Tongue (tissue), 2 donors: ENCODE results near the gene NELFB. TPM values are rescaled to one million over a fixed set of nuclear protein-coding genes. Genes with fewer than 3 reads are reported as not detected.

Source experiments
- DNase-seq: peaks from one replicate; pipeline ENCODE4 v3.0.0-alpha.2; 2015
- total RNA-seq: library from RNA; depleted of rRNA; stranded (reverse); fragments of >200 nt; gene quantifications from one replicate; pipeline ENCODE4 v1.2.3, GENCODE V29; 2014

NELFB gene
- total RNA-seq, 1 donor from 2014 or later, result 50.9 TPM

- DNase-seq, result no peak
Measured at GRCh38 chr9:137314561-137315560, 59.7 kb downstream of the NELFB start.

DNA sequence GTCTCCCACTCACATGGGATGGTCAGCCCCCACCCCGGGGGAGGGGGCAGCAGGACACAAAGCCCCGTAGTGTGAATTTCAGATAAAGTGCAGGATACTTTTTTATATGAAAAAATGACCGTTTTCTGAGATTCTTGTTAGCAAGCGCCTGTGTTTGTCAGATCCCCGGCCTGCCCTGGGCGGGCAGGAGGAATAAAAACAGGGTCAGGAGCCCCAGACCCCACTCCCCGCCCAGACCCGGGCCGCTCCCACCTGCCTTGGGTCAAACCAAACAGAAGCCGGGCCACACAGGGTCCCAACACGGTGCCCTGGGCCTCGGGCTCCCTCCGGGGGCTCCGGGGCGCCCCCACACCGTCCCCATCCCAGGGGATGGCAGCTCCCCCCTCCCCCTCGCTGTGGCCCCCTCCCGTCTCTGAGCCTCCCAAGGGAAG is 60.5 kb downstream of the NELFB start:
- DNase-seq, result no peak

DNA sequence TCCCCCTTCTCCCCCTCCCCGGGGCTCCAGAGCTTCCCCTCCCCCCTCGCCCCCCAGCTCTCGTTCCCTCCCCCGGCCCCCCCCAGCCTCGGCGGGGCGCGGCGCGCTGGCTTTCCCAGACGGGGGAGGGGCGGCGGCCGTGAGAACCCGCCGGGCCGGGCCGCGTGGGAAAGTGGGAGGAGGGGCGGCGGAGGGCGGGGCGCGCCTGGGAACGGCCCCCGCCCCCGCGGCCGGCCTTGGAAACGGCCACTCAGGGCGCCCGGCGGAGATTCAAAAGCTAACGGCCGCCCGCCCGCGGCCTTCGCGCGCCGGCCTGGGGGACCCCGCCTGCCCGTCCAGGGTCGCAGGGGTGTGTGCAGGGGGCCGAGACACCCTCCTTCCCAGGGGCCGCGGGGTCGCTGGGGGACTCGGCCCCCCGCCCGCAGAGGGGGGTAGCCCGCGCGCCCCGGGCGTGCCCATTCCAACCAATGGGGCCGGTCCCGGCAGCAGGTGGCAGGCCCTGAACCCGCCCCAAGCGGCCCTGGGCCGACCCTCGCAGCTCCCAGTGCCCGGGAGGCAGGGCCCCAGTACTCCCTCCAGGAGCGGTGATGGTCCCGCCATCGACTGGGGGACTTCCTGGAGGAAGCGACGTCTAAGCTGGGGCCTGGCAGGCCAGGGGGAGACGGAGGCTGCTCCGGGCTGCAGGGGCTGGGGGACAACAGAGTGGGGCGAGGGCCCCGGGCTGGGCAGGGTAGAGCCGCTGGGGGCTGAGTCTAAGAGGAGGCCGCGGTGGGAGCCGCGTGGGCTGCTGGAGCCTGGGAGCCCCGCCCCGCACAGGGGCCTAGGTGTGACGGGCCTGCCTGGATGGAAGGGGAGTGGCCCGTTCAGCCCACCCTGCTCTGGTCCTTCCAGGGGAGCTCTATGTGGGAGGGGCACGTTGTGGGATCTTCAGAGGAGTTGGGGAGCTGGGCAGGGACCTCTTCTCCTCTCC is 61.2 kb downstream of the NELFB start:
- DNase-seq, result peak; percentile 74

- no peak for DNase-seq
Measured at GRCh38 chr9:137317021-137317717, 62.0 kb downstream of the NELFB start.

DNA sequence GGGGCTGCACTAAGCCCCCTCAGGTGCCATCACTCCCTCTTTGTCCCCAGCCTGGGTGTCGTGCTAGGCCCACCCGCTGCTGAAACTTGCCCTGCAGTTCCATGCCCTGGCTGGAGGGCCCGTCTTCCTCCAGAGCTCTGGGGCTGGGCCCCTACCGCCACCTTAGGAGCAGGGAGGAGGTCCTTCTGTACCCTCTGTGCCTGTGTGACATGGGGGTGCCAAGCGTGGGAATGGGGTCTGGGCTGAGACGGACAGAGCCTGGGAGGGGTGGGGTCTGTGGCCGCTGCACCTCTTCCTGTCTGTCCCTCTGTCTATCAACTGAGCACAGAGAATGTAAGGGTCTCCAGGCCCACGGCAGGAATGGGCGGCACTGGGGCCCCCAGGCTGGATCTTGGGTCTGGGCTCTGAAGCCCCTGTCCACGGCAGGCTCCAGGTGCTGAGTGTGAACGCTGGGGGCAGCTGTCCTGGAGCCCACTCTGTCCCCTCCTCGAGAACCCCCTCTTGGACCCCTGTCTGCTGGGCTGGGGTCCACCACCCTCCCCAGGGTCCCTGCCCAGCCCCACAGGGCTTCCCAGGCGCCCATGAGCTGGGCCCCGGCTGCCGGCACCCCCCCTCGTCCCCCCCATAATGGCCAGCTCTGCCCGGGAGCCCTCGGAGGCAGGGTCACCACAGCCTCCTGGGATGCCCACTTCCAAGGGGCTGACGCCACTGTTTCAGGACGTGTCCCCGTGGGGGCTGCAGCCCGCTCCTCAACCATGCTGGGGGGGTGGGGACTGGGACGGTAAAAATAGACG is 62.8 kb downstream of the NELFB start:
- no peak for DNase-seq

DNA sequence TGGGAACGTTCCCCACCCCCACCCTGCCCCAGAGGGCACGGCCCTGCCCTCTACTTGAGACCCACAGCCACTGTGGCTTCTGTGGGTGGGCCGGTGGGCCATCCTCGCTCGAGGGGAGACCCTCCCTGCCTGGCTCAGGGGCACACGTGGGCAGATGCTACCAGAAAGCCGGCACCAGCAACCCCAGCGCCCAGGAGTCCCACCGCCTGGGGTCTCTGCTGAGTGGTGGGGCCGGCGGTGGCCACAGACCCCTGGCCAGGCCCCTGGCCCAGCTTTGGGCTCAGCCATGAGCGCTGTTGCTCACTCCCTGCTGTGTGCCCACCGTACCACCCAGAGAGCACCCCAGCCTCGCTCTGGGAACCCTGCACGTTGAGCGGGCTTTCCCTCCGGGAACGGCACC is 63.5 kb downstream of the NELFB start:
- DNase-seq, result no peak

DNA sequence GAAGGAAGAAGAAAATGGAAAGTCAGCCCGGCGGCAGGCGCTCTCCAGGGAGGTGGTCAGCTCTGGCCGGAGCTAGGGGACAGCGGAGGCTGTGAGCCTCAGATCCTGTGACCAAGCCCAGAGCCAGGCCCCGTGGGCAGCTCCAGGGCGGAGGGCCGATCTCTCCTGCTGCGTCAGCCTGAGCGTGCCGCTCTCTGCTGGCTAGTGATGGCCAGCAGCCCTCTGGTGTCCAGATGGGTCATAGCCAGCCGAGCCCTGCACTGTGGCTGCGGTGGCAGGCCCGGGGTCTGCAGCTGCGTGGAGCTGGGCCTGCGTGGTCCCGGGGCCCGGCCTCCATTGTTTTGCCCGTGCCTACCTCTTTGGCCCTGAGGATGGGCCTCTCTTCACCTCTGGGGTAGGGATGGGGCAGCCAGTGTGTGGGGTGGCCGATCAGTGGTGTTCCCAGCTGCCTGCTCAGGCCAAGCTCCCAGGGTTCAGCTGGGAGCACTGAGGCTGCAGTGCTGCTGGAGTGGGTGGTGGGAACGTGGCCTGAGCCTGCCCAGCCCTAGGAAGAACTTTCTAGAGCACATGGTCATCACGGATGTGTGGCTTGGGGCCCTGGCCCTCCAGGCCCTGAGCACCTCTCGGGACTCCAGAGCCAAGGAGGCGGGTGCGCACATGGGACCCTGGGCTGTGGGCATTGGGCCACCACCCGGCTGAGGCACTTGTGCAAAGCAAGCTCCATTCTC is 64.0 kb downstream of the NELFB start:
- DNase-seq, result no peak

- DNase-seq, result no peak
Measured at GRCh38 chr9:137319739-137320551, 64.8 kb downstream of the NELFB start.

GRCh38 chr9:137320555-137321384 is 65.6 kb downstream of the NELFB start:
- DNase-seq, result no peak

DNA sequence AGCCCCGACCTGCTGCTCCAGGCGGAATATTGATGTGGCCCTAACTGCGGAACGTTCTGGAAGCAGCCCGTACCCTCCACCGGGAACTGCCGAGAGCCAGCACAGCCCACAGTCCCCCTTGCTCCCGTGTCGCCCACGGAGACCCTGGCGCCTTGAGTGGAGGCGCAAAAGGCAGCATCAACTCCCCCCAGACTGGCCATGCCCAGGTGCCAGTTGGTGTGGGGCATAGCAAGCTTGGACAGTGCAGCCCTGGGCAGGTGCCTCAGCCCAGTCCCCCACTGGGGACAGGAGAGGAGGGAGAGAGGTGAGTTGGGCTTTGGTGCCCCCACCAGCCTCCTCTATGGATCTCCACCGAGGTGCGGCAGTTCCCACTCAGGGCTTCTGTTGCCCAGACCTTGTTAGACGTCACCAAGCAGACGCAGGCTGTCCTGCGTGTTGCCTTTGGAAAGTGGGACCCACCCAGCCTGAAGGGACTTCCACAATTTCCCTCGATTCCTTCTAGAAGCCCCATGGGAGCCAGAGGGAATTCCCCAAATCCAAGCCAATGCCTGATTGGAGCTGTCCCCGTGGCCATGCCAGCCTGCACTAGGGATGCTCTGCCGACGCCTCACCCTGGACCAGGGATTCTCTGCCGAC is 66.7 kb downstream of the NELFB start:
- no peak for DNase-seq

Other genes starting within 250 kb of the NELFB start
- 16.6 TPM for gene ABCA2, start 227.1 kb upstream of the NELFB start, total RNA-seq
- 0.10 TPM for gene FUT7, start 223.2 kb upstream of the NELFB start, total RNA-seq
- 27.0 TPM for gene NPDC1, start 209.2 kb upstream of the NELFB start, total RNA-seq
- gene ENTPD2, start 201.3 kb upstream of the NELFB start, total RNA-seq, result 7.3 TPM
- gene SAPCD2, start 184.8 kb upstream of the NELFB start, total RNA-seq, result 5.6 TPM
- 3.2 TPM for gene UAP1L1, start 177.8 kb upstream of the NELFB start, total RNA-seq
- gene MAN1B1, start 168.3 kb upstream of the NELFB start, total RNA-seq, result 59.5 TPM
- gene DPP7, start 140.6 kb upstream of the NELFB start, total RNA-seq, result 22.8 TPM
- gene GRIN1, start 116.2 kb upstream of the NELFB start, total RNA-seq, result 1.1 TPM
- gene LRRC26, start 85.3 kb upstream of the NELFB start, total RNA-seq, result 18.9 TPM
- not detected for gene TMEM210, start 83.3 kb upstream of the NELFB start, total RNA-seq
- 29.8 TPM for gene ANAPC2, start 66.8 kb upstream of the NELFB start, total RNA-seq
- gene SSNA1, start 66.7 kb upstream of the NELFB start, total RNA-seq, result 57.3 TPM
- 5.7 TPM for gene TPRN, start 54.6 kb upstream of the NELFB start, total RNA-seq
- gene TMEM203, start 49.7 kb upstream of the NELFB start, total RNA-seq, result 38.3 TPM
- gene NDOR1, start 49.6 kb upstream of the NELFB start, total RNA-seq, result 3.0 TPM
- gene RNF208, start 33.1 kb upstream of the NELFB start, total RNA-seq, result not detected
- gene CYSRT1, start 30.2 kb upstream of the NELFB start, total RNA-seq, result 3.3 TPM
- gene RNF224, start 27.8 kb upstream of the NELFB start, total RNA-seq, result not detected
- gene SLC34A3, start 24.4 kb upstream of the NELFB start, total RNA-seq, result not detected
- gene TUBB4B, start 14.0 kb upstream of the NELFB start, total RNA-seq, result 172 TPM
- not detected for gene STPG3, start 4.0 kb upstream of the NELFB start, total RNA-seq
- 5.4 TPM for gene TOR4A, start 22.4 kb downstream of the NELFB start, total RNA-seq
- 18.8 TPM for gene NRARP, start 46.9 kb downstream of the NELFB start, total RNA-seq
- gene EXD3, start 167.8 kb downstream of the NELFB start, total RNA-seq, result 19.9 TPM
- 1.2 TPM for gene NOXA1, start 168.1 kb downstream of the NELFB start, total RNA-seq
- gene ENTPD8, start 186.0 kb downstream of the NELFB start, total RNA-seq, result 0.31 TPM
- gene NSMF, start 204.0 kb downstream of the NELFB start, total RNA-seq, result 10.7 TPM